Activated naive CD8-positive, alpha-beta T cell treated with anti-CD3 and anti-CD28 coated beads for 36 hours (primary cell): ENCODE results near the gene XPC. TPM values are rescaled to one million over a fixed set of nuclear protein-coding genes. Genes with fewer than 3 reads are reported as not detected.
A peak's percentile ranks its signal among the peaks of the same experiment; 100 is the strongest.
"Not testable (repeated sequence)": the region's sequence is repeated elsewhere in the genome, so short reads cannot be mapped to it uniquely, and the experiment has no call there.

Experiments used
- DNase-seq: peaks from one replicate; pipeline ENCODE4 v3.0.0; 2021
- H3K27ac Mint-ChIP-seq: one replicate; pipeline ENCODE4 v1.8.0; 2022; ENCODE audit warnings: mild to moderate bottlenecking, moderate library complexity, mixed read lengths
- H3K27me3 Mint-ChIP-seq: one replicate; pipeline ENCODE4 v1.8.0; 2022; ENCODE audit warnings: mild to moderate bottlenecking, mixed read lengths
- H3K36me3 Mint-ChIP-seq: one replicate; pipeline ENCODE4 v1.8.0; 2021; ENCODE audit warnings: mild to moderate bottlenecking, mixed read lengths
- H3K4me1 Mint-ChIP-seq: one replicate; pipeline ENCODE4 v1.8.0; 2021; ENCODE audit warnings: mixed read lengths
- H3K4me3 Mint-ChIP-seq: one replicate; pipeline ENCODE4 v1.8.0; 2022; ENCODE audit warnings: mild to moderate bottlenecking, moderate library complexity, mixed read lengths
- H3K9me3 Mint-ChIP-seq: one replicate; pipeline ENCODE4 v1.8.0; 2022; ENCODE audit warnings: mixed read lengths
- total RNA-seq, 2 experiments: library from RNA; stranded (reverse); gene quantifications; one replicate each; pipeline ENCODE4 v1.2.3, GENCODE V29; 2021

XPC gene
- total RNA-seq, result 10 to 100 TPM; 19.8 to 25.4 TPM

DNA sequence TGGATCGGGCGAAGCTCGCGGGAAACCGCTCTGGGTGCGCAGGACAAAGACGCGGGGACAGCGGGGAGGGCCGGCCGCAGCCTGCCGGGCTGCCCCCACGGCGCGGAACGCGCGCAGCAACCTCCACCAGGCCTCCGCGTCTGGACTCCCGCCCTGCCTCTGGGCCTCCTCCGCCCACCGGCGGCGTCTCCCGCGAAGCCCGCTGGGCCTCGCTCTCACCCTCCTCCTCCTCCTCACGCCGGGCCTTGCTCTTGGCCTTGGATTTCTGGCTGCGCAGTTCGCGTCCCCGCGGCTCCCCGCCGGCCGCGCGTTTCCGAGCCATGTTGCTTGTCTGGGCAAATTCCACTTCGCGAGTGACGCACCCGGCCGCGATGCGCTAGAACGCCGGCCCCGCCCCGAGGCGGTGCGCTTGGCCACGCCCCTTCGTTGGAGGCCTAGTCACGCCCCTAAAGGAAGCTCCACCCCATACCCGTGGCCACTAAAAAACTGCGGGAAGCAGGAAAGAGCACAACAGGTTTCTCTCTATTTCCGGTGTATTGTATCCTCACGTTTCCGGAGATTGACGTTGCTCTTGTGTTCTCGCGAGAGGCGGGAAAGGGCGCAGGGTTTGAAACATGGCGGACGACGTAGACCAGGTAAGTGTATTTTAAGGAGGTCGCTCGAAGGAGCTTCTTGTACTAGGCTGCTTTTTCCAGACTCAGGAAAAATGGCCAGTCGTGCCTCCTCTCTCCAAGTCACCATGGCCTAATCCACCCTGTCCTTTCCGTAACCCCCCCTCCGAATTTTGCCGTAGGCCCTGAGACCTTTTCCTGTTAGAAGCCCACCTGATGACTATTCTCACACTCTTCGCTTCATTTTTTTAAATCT lies at the start of gene XPC, which contains the start of gene LSM3:
Gene XPC, minus strand, starts transcription at position 355 of the 867 bp plus-strand sequence. Its CDS starts 33 bp downstream, at position 322.
Gene LSM3, plus strand, starts transcription at position 571 of the 867 bp plus-strand sequence. Its CDS starts 44 bp downstream, at position 615.
- peaks cover 18% of the 10 kb centered on the region for H3K36me3 Mint-ChIP-seq
- H3K9me3 Mint-ChIP-seq, result no peaks in the 10 kb centered on the region
- peaks cover 54% of the 10 kb centered on the region for H3K4me1 Mint-ChIP-seq
- peak; percentile 95 for DNase-seq
- H3K27me3 Mint-ChIP-seq, result no peaks in the 10 kb centered on the region
- peak within 1 kb of the TSS; percentile 91 for H3K4me3 Mint-ChIP-seq
- peak within 1 kb of the TSS; percentile 100 for H3K27ac Mint-ChIP-seq

- H3K27me3 Mint-ChIP-seq, result peaks cover 32% of the 10 kb centered on the region
- peaks cover 2% of the 10 kb centered on the region for H3K36me3 Mint-ChIP-seq
- no peak overlapping the region for H3K27ac Mint-ChIP-seq
- peaks cover 2% of the 10 kb centered on the region for H3K9me3 Mint-ChIP-seq
- no peak for DNase-seq
- H3K4me3 Mint-ChIP-seq, result no peak overlapping the region
- H3K4me1 Mint-ChIP-seq, result peaks cover 7% of the 10 kb centered on the region
Observed at GRCh38 chr3:14227856-14228255, 49.5 kb upstream of the XPC start.

DNA sequence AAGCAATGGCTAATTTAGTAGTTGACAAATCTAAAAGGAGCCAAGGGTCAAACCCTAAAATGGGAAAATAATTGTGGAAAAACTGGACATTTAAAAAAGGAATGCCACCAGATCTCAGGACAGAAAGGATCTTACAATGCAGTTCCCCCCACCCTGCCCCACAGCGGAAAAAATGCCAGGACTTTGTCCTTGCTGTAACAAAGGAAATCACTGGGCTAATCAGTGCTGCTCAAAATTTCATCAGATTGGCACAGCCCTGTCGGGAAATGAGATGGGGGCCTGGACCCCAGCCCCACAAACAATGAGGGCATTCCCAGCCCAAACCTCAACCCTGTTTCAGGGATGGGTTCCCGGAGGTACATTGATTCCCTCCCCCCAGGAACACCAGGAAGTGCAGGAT lies 48.0 kb upstream of the XPC start:
- H3K27me3 Mint-ChIP-seq, result peaks cover 20% of the 10 kb centered on the region
- not testable (repeated sequence) for H3K4me1 Mint-ChIP-seq, DNase-seq, H3K4me3 Mint-ChIP-seq, H3K9me3 Mint-ChIP-seq, H3K36me3 Mint-ChIP-seq, H3K27ac Mint-ChIP-seq

GRCh38 chr3:14225421-14225820 lies 47.0 kb upstream of the XPC start:
- peaks cover 2% of the 10 kb centered on the region for H3K4me1 Mint-ChIP-seq
- no peak for DNase-seq
- peaks cover 15% of the 10 kb centered on the region for H3K9me3 Mint-ChIP-seq
- peaks cover 19% of the 10 kb centered on the region for H3K27me3 Mint-ChIP-seq
- H3K4me3 Mint-ChIP-seq, result no peak overlapping the region
- H3K36me3 Mint-ChIP-seq, result peaks cover 8% of the 10 kb centered on the region
- H3K27ac Mint-ChIP-seq, result no peak overlapping the region

DNA sequence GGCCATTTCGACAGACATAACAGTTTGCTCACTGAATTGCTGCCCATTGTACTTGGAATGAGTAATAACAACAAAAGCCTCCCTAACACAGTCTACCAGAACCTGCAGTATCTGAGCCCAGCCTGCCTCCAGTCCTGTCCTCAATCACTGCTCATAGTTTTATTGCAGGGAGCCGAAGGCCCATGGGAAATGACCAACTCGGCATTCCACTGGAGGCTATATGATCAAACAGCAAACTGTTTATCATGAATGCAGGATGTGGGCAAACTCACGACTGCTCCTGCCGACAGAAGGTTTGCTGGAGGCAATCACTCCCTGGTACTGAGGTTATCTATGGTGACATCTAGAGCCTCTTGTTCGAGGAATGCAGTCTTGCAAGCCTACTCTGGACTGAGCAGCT lies 46.5 kb upstream of the XPC start:
- Mint-ChIP-seq H3K4me1 (peaks cover 2% of the 10 kb centered on the region), H3K36me3 (peaks cover 8% of the 10 kb centered on the region), H3K27ac (no peak overlapping the region), H3K4me3 (no peak overlapping the region), H3K27me3 (peaks cover 19% of the 10 kb centered on the region), H3K9me3 (peaks cover 18% of the 10 kb centered on the region)
- no peak for DNase-seq

DNA sequence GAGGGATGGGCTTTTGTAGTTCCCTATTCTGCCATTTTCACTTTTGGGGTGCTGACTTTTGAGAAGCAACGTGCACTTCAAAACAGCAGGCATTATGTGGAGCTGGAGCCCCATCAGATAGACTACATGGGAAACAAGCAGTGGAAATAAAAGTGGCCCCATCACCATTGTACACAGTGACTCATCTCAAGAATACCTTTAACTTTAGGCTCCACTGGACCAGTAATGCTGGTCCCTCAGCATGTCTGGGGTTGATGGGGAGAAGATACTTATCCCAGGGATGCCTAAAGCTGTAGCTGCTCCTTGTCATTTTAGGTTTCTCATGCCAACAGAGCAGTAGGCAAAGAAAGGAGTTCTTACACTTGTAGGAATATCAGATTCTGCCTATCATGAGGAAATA lies 45.2 kb upstream of the XPC start:
- no peak for DNase-seq
- no peak overlapping the region for H3K4me3 Mint-ChIP-seq
- H3K27ac Mint-ChIP-seq, result no peak overlapping the region
- H3K27me3 Mint-ChIP-seq, result peaks cover 19% of the 10 kb centered on the region
- H3K4me1 Mint-ChIP-seq, result peaks cover 2% of the 10 kb centered on the region
- H3K36me3 Mint-ChIP-seq, result peaks cover 8% of the 10 kb centered on the region
- peaks cover 20% of the 10 kb centered on the region for H3K9me3 Mint-ChIP-seq

GRCh38 chr3:14222900-14223594 lies 44.6 kb upstream of the XPC start:
- Mint-ChIP-seq H3K27ac (no peak overlapping the region), H3K4me1 (peaks cover 2% of the 10 kb centered on the region), H3K27me3 (peaks cover 19% of the 10 kb centered on the region), H3K36me3 (peaks cover 8% of the 10 kb centered on the region), H3K4me3 (no peak overlapping the region), H3K9me3 (peaks cover 20% of the 10 kb centered on the region)
- no peak for DNase-seq

- DNase-seq, result no peak
- Mint-ChIP-seq H3K36me3 (peaks cover 8% of the 10 kb centered on the region), H3K27ac (no peak overlapping the region), H3K4me1 (peaks cover 2% of the 10 kb centered on the region), H3K9me3 (peaks cover 20% of the 10 kb centered on the region), H3K27me3 (peaks cover 19% of the 10 kb centered on the region), H3K4me3 (no peak overlapping the region)
Observed at GRCh38 chr3:14222457-14222856, 44.1 kb upstream of the XPC start.

GRCh38 chr3:14221902-14222301 lies 43.5 kb upstream of the XPC start:
- DNase-seq, result no peak
- H3K36me3 Mint-ChIP-seq, result peaks cover 8% of the 10 kb centered on the region
- H3K27ac Mint-ChIP-seq, result no peak overlapping the region
- H3K9me3 Mint-ChIP-seq, result peaks cover 20% of the 10 kb centered on the region
- no peak overlapping the region for H3K4me3 Mint-ChIP-seq
- peaks cover 2% of the 10 kb centered on the region for H3K4me1 Mint-ChIP-seq
- H3K27me3 Mint-ChIP-seq, result peaks cover 19% of the 10 kb centered on the region

DNA sequence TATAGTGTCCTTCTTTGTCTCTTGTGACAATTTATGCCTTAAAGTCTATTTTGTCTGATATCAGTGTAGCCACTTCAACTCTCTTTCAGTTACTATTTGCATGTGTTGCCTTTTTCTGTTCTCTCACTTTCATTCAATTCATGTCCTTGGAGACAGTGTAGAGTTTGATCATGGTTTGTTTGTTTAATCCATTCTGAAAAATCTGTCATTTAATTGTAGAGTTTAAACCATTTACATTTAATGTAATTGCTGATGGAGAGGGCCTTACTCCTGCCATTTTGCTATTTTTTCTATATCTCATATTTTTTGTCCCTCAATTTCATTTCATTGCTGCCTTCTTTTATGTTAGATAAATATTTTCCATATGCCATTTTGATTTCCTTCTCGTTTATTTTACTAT lies 42.5 kb upstream of the XPC start:
- H3K27ac Mint-ChIP-seq, result no peak overlapping the region
- no peak overlapping the region for H3K4me3 Mint-ChIP-seq
- peaks cover 13% of the 10 kb centered on the region for H3K27me3 Mint-ChIP-seq
- H3K36me3 Mint-ChIP-seq, result peaks cover 8% of the 10 kb centered on the region
- no peak for DNase-seq
- peaks cover 20% of the 10 kb centered on the region for H3K9me3 Mint-ChIP-seq
- peaks cover 2% of the 10 kb centered on the region for H3K4me1 Mint-ChIP-seq

- peaks cover 20% of the 10 kb centered on the region for H3K9me3 Mint-ChIP-seq
Observed at GRCh38 chr3:14218355-14218754, 40.0 kb upstream of the XPC start.

DNA sequence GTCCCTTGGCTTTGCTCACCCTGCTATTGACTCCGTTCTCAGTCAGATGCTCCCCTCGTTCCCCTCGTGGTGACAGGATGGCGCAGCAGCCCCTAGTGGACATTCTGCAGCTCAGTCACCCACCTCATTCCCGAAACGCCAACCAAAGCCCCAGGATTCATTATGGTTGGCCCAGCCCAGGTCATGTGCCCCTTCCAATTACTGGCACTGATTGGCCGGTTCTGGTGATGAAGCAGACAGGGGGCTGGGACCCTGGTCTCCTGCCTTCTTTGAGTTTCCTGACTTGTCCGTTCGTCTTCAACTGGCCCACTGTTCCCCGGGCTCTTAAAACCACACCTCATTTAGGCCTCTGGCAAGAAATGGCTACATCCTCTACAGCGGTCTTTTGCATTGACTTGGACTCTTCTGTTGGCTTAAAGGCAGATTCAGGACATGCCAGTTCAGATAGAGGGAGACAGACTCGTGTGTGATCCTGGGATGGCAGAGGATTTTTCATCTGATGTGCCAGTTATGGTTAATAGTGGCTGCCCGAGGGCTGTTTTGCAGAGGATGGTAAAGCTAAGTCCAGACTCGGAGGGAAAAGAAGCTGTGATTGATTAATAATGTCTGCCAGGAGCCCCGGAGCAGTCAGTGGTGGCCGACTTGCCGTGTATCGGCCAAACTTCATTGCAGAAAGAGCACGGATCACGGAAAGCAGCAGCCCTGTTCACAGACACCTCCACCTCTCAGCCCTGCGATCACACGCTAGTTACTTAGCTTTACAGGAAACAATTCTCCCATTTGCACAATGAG lies 38.1 kb upstream of the XPC start:
- peaks cover 4% of the 10 kb centered on the region for H3K27me3 Mint-ChIP-seq

More at GRCh38 chr3:14218355-14218754, 40.0 kb upstream of the XPC start:
- DNase-seq, result no peak
- Mint-ChIP-seq H3K27ac (no peak overlapping the region), H3K4me3 (no peak overlapping the region), H3K36me3 (peaks cover 8% of the 10 kb centered on the region), H3K27me3 (peaks cover 7% of the 10 kb centered on the region), H3K4me1 (no peaks in the 10 kb centered on the region)

DNA sequence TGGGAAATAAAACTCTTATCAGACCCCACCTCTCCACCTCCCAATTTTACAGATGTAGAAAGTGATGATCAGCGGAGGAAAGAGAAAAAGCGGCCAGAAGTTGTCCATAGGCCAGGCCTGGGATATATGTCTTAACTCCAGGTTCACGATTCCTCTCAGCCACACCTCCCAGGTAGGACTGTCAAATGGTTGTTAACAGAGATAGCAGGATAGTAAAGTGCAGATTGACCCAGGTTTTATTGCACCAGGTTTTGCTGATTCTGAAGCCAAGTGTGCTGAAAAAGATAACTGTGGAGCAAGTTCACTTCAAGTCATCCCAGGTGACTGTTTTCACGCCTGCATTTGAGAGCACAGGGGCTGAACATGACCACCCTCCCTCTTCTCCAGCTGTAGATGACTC lies 36.4 kb upstream of the XPC start:
- H3K4me3 Mint-ChIP-seq, result no peak overlapping the region
- no peaks in the 10 kb centered on the region for H3K36me3 Mint-ChIP-seq
- no peak for DNase-seq
- H3K9me3 Mint-ChIP-seq, result peaks cover under 1% of the 10 kb centered on the region
- H3K4me1 Mint-ChIP-seq, result no peaks in the 10 kb centered on the region
- H3K27ac Mint-ChIP-seq, result no peak overlapping the region
- no peaks in the 10 kb centered on the region for H3K27me3 Mint-ChIP-seq

More for the DNA sequence above, 38.1 kb upstream of the XPC start:
- H3K4me3 Mint-ChIP-seq, result peak overlapping the region; percentile 76
- peak overlapping the region; percentile 59 for H3K27ac Mint-ChIP-seq
- peaks cover 4% of the 10 kb centered on the region for H3K36me3 Mint-ChIP-seq
- H3K4me1 Mint-ChIP-seq, result no peaks in the 10 kb centered on the region
- peak; percentile 61 for DNase-seq
- H3K9me3 Mint-ChIP-seq, result peaks cover 11% of the 10 kb centered on the region

- Mint-ChIP-seq H3K27ac (no peak overlapping the region), H3K27me3 (no peaks in the 10 kb centered on the region), H3K4me3 (no peak overlapping the region)
Observed at GRCh38 chr3:14213066-14213774, 34.8 kb upstream of the XPC start.

More at GRCh38 chr3:14213066-14213774, 34.8 kb upstream of the XPC start:
- Mint-ChIP-seq H3K36me3 (no peaks in the 10 kb centered on the region), H3K9me3 (no peaks in the 10 kb centered on the region), H3K4me1 (no peaks in the 10 kb centered on the region)
- DNase-seq, result no peak
